Activated naive CD4-positive, alpha-beta T cell treated with anti-CD3 and anti-CD28 coated beads, Interleukin-2, amount 50 U/mL, for 16 hours (primary cell): ENCODE measurements around the gene TCF12.
"Not testable (repeated sequence)": the region's sequence is repeated elsewhere in the genome, so short reads cannot be mapped to it uniquely, and the experiment has no call there.

ENCODE experiments used
- DNase-seq: peaks from one replicate; pipeline ENCODE4 v3.0.0-alpha.2; 2020

TCF12 gene

GRCh38 chr15:57149196-57149595, 230.8 kb downstream of the TCF12 start:
- no peak for DNase-seq

GRCh38 chr15:57150066-57150865, 231.8 kb downstream of the TCF12 start:
- no peak for DNase-seq

- DNase-seq: not testable (repeated sequence)
These were observed 232.4 kb downstream of the TCF12 start for GRCh38 chr15:57150866-57151203.

- DNase-seq: no peak
These were observed 233.7 kb downstream of the TCF12 start for GRCh38 chr15:57152133-57152532.

- no peak for DNase-seq
These were observed 234.5 kb downstream of the TCF12 start for GRCh38 chr15:57152666-57153539.

GRCh38 chr15:57156210-57156884, 237.9 kb downstream of the TCF12 start:
- DNase-seq: no peak

- DNase-seq: no peak
These were observed 240.1 kb downstream of the TCF12 start for GRCh38 chr15:57158589-57158988.

- no peak for DNase-seq
These were observed 240.7 kb downstream of the TCF12 start for GRCh38 chr15:57158997-57159668.

- no peak for DNase-seq
These were observed 241.3 kb downstream of the TCF12 start for GRCh38 chr15:57159767-57160166.

GRCh38 chr15:57160823-57161560, 242.5 kb downstream of the TCF12 start:
- DNase-seq: no peak

- DNase-seq: not testable (repeated sequence)
These were observed 245.8 kb downstream of the TCF12 start for GRCh38 chr15:57164251-57164650.

GRCh38 chr15:57165992-57166391, 247.5 kb downstream of the TCF12 start:
- no peak for DNase-seq

- no peak for DNase-seq
These were observed 249.5 kb downstream of the TCF12 start for GRCh38 chr15:57167821-57168395.

GRCh38 chr15:57169643-57170042, 251.2 kb downstream of the TCF12 start:
- DNase-seq: no peak

GRCh38 chr15:57171426-57171825, 253.0 kb downstream of the TCF12 start:
- DNase-seq: no peak

GRCh38 chr15:57172925-57173324, 254.5 kb downstream of the TCF12 start:
- no peak for DNase-seq

- no peak for DNase-seq
These were observed 264.6 kb downstream of the TCF12 start for GRCh38 chr15:57183041-57183440.

- no peak for DNase-seq
These were observed 265.3 kb downstream of the TCF12 start for GRCh38 chr15:57183614-57184344.

GRCh38 chr15:57184502-57184901, 266.1 kb downstream of the TCF12 start:
- no peak for DNase-seq

- no peak for DNase-seq
These were observed 267.1 kb downstream of the TCF12 start for GRCh38 chr15:57185507-57186074.

GRCh38 chr15:57189466-57189865, 271.0 kb downstream of the TCF12 start:
- DNase-seq: no peak
